ENCODE data around the gene LCOR. TPM values are rescaled to one million over a fixed set of nuclear protein-coding genes. Genes with fewer than 3 reads are reported as not detected.

Gene LCOR
- total and polyA plus RNA-seq, 4 donors: 3.3 to 68.4 (median 17.9) TPM

DNA sequence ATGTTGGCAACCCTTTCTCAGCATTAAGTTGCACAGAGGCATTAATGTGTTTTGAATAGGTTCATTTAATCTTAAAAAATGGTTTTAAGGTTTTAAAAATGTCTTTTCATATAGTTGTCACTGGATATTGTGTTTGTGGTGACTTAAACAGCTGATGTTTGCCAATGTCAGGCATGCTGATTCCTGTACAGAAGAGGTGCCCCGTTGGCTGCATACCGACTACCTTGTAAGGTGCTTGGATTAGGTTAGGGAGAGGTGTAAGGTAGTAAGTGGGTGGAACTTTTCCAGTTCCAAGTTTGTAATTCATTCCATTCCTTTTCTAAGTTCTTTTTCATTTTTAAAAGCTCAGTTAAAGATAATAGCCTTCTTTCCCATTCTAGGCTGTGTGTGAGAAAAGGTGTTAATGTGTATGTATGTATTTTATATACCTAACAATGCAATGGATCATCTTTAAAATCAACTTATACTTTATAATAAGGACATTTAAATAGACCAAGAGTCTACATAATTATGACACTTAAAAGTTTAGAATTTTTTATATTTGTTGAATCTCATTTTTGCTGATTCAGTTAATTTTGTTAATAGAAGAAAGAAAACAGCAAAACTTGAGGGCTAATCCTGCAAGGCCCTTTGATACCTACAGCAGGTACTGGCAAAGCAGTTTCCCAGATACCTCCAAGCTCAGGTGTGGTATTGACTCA is 155.2 kb downstream of the LCOR start:
- ATAC-seq (ENCODE audit: insufficient read depth, low FRiP score) (no peak), DNase-seq (no peak)
- peaks cover 0 to 18% (median 7%) of the 10 kb centered on the region in 5 donors for H3K4me1 ChIP-seq (ENCODE audit: control insufficient read depth in 5 of 5, insufficient read depth in 5 of 5, low read length in 5 of 5)
- H3K36me3 ChIP-seq (ENCODE audit: control insufficient read depth in 4 of 4, insufficient read depth in 4 of 4, low read length in 4 of 4): no peaks in the 10 kb centered on the region
- TF ChIP-seq, protein P1, sequence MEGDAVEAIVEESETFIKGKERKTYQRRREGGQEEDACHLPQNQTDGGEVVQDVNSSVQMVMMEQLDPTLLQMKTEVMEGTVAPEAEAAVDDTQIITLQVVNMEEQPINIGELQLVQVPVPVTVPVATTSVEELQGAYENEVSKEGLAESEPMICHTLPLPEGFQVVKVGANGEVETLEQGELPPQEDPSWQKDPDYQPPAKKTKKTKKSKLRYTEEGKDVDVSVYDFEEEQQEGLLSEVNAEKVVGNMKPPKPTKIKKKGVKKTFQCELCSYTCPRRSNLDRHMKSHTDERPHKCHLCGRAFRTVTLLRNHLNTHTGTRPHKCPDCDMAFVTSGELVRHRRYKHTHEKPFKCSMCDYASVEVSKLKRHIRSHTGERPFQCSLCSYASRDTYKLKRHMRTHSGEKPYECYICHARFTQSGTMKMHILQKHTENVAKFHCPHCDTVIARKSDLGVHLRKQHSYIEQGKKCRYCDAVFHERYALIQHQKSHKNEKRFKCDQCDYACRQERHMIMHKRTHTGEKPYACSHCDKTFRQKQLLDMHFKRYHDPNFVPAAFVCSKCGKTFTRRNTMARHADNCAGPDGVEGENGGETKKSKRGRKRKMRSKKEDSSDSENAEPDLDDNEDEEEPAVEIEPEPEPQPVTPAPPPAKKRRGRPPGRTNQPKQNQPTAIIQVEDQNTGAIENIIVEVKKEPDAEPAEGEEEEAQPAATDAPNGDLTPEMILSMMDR (IDR thresholded peaks at IDR 0.05; ENCODE audit: control extremely low read depth, extremely low read depth): no peak
- no peak overlapping the region for H3K27ac ChIP-seq (ENCODE audit: low read depth in 1 of 2, low read length in 1 of 2)
- no peak overlapping the region for H3K9ac ChIP-seq (ENCODE audit: insufficient read depth in 1 of 2, low read length in 2 of 2)
- H3K27me3 ChIP-seq (ENCODE audit: control insufficient read depth in 3 of 3, insufficient read depth in 3 of 3, low read length in 2 of 3): no peaks in the 10 kb centered on the region
- H3K4me3 ChIP-seq: no peak overlapping the region
- H3K9me3 ChIP-seq (ENCODE audit: control insufficient read depth in 4 of 4, insufficient read depth in 3 of 4, low read length in 3 of 4): no peaks in the 10 kb centered on the region
- WGBS, 2 donors: 76 to 81% methylated on average over 2 of the region's 2 CpGs

DNA sequence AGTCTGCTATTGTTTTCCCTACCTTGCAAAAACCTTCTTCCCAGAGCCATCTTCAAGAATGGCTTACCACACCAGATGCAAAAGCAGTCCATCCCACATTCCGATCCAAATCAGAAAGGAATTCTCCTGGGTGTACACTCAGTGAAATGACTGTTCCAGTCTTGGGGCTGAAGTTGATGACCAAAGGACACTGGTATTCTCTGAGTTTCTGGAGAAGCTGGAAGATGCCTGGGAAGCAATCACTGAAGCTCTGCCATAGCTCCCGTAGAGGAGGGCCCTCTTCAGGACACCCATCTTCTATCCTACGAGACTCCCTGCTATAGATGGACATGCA is 155.7 kb downstream of the LCOR start:
- no peak for ATAC-seq (ENCODE audit: insufficient read depth, low FRiP score)
- H3K9me3 ChIP-seq (ENCODE audit: control insufficient read depth in 4 of 4, insufficient read depth in 3 of 4, low read length in 3 of 4): no peaks in the 10 kb centered on the region
- no peak overlapping the region for H3K9ac ChIP-seq (ENCODE audit: insufficient read depth in 1 of 2, low read length in 2 of 2)
- H3K27me3 ChIP-seq (ENCODE audit: control insufficient read depth in 3 of 3, insufficient read depth in 3 of 3, low read length in 2 of 3): no peaks in the 10 kb centered on the region
- TF ChIP-seq, protein P1 (IDR thresholded peaks at IDR 0.05; ENCODE audit: control extremely low read depth, extremely low read depth): no peak
- H3K4me3 ChIP-seq: no peak overlapping the region
- no peaks in the 10 kb centered on the region for H3K36me3 ChIP-seq (ENCODE audit: control insufficient read depth in 4 of 4, insufficient read depth in 4 of 4, low read length in 4 of 4)
- DNase-seq: no peak
- H3K4me1 ChIP-seq (ENCODE audit: control insufficient read depth in 5 of 5, insufficient read depth in 5 of 5, low read length in 5 of 5): peaks cover 0 to 18% (median 7%) of the 10 kb centered on the region in 5 donors
- H3K27ac ChIP-seq (ENCODE audit: low read depth in 1 of 2, low read length in 1 of 2): no peak overlapping the region
- WGBS, 2 donors: 96 to 97% methylated on average over 3 of the region's 3 CpGs

DNA sequence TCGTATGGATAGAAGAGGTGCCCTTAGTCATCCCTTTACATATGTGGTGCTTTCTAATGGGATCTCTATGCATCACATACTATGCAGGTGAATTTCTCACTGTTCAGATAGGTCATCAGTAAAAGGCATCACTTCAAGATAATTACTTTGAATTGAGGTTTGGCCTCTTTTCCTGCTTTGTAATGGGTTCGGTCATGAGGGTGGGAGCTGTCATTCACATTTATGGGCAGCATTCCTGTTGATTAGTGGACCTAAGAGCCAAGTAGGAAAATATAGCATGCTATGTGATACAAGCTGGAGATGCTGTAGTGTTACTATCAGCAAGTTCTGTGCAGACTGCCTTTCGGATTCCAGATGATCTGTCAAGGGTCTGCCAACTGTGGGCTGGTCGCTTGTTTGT is 156.3 kb downstream of the LCOR start:
- Histone ChIP-seq H3K9ac (ENCODE audit: insufficient read depth in 1 of 2, low read length in 2 of 2) (peak overlapping the region in 1 of 2 donors; percentile 17), H3K27me3 (ENCODE audit: control insufficient read depth in 3 of 3, insufficient read depth in 3 of 3, low read length in 2 of 3) (no peaks in the 10 kb centered on the region), H3K4me3 (no peak overlapping the region), H3K9me3 (ENCODE audit: control insufficient read depth in 4 of 4, insufficient read depth in 3 of 4, low read length in 3 of 4) (no peaks in the 10 kb centered on the region), H3K36me3 (ENCODE audit: control insufficient read depth in 4 of 4, insufficient read depth in 4 of 4, low read length in 4 of 4) (no peaks in the 10 kb centered on the region), H3K4me1 (ENCODE audit: control insufficient read depth in 5 of 5, insufficient read depth in 5 of 5, low read length in 5 of 5) (peaks cover 0 to 18% (median 7%) of the 10 kb centered on the region in 5 donors), H3K27ac (ENCODE audit: low read depth in 1 of 2, low read length in 1 of 2) (no peak overlapping the region)
- TF ChIP-seq, protein P1 (IDR thresholded peaks at IDR 0.05; ENCODE audit: control extremely low read depth, extremely low read depth): no peak
- peak in 2 of 3 donors; percentile 31 to 42 for DNase-seq
- WGBS, 2 donors: 73 to 82% methylated on average over 4 of the region's 4 CpGs
- no peak for ATAC-seq (ENCODE audit: insufficient read depth, low FRiP score)

All from lung (tissue), 12 donors.